AG09319 (cell line): ENCODE results near the gene AFG1L.
"Not testable (repeated sequence)": the region's sequence is repeated elsewhere in the genome, so short reads cannot be mapped to it uniquely, and the experiment has no call there.

Source experiments
- DNase-seq: peaks from one replicate; pipeline ENCODE4 v3.0.0-alpha.2; 2010; ENCODE audit warnings: low read depth; ENCODE audit errors: extremely low read depth
- CTCF ChIP-seq: IDR thresholded peaks from 2 replicates; pipeline ENCODE4 v1.5.1; 2011; ENCODE audit warnings: low read depth, mild to moderate bottlenecking, inconsistent platforms, low read length, moderate library complexity

AFG1L gene

GRCh38 chr6:108383981-108384380 is 89.1 kb downstream of the AFG1L start:
- DNase-seq, result no peak
- no peak for TF ChIP-seq CTCF

- DNase-seq, result not testable (repeated sequence)
These were observed 94.3 kb downstream of the AFG1L start for GRCh38 chr6:108389190-108389589.

- no peak for DNase-seq
- no peak for TF ChIP-seq CTCF
These were observed 100.4 kb downstream of the AFG1L start for GRCh38 chr6:108395297-108395696.

- DNase-seq, result no peak
- TF ChIP-seq CTCF, result no peak
These were observed 108.4 kb downstream of the AFG1L start for GRCh38 chr6:108403236-108403635.

GRCh38 chr6:108406943-108407342 is 112.1 kb downstream of the AFG1L start:
- no peak for DNase-seq
- no peak for TF ChIP-seq CTCF

GRCh38 chr6:108407904-108408827 is 113.3 kb downstream of the AFG1L start:
- no peak for TF ChIP-seq CTCF
- DNase-seq, result peak; percentile 19

- DNase-seq, result no peak
- no peak for TF ChIP-seq CTCF
These were observed 114.0 kb downstream of the AFG1L start for GRCh38 chr6:108408861-108409260.

- not testable (repeated sequence) for DNase-seq
These were observed 121.4 kb downstream of the AFG1L start for GRCh38 chr6:108416047-108416833.
